AG09309 (cell line): ENCODE measurements around the gene RNU1-2.
"Not testable (repeated sequence)": the region's sequence is repeated elsewhere in the genome, so short reads cannot be mapped to it uniquely, and the experiment has no call there.

Experiments used
- DNase-seq: peaks from one replicate; pipeline ENCODE4 v3.0.0-alpha.2; 2010; ENCODE audit warnings: low read depth
- H3K4me3 ChIP-seq: 2 replicates; pipeline ENCODE4 v1.5.1; 2011; ENCODE audit warnings: mild to moderate bottlenecking, low read depth, low read length, moderate library complexity; ENCODE audit not compliant: control insufficient read depth
- TF ChIP-seq, protein P1 (sequence below): IDR thresholded peaks from 2 replicates; pipeline ENCODE4 v1.5.1; 2011; ENCODE audit warnings: mild to moderate bottlenecking, low read depth, low read length, inconsistent platforms; ENCODE audit not compliant: insufficient read depth, control insufficient read depth; ENCODE audit errors: missing control alignments

The RNU1-2 gene

DNA sequence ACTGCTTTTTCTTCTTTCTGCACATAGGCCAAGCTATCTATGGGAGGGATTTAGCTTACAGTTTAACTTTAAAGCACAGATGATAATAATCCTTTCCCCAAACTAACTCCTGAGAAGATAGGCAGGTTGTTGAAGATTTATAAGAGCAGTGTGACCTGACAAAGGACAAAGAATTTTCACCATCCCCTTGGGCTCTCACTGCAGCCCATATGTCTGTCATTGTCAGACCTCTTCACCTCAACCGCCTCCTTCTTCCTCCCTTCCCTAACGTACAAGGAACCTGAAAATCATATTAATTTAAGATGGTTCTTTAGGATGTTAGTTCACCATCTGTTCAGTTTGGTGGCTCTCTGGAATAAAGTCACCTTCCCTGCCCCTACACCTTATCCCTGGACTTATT is 5.0 kb downstream of the RNU1-2 start:
- H3K4me3 ChIP-seq, result no peak overlapping the region
- no peak for DNase-seq
- TF ChIP-seq, protein P1, sequence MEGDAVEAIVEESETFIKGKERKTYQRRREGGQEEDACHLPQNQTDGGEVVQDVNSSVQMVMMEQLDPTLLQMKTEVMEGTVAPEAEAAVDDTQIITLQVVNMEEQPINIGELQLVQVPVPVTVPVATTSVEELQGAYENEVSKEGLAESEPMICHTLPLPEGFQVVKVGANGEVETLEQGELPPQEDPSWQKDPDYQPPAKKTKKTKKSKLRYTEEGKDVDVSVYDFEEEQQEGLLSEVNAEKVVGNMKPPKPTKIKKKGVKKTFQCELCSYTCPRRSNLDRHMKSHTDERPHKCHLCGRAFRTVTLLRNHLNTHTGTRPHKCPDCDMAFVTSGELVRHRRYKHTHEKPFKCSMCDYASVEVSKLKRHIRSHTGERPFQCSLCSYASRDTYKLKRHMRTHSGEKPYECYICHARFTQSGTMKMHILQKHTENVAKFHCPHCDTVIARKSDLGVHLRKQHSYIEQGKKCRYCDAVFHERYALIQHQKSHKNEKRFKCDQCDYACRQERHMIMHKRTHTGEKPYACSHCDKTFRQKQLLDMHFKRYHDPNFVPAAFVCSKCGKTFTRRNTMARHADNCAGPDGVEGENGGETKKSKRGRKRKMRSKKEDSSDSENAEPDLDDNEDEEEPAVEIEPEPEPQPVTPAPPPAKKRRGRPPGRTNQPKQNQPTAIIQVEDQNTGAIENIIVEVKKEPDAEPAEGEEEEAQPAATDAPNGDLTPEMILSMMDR, result peak; percentile 13

DNA sequence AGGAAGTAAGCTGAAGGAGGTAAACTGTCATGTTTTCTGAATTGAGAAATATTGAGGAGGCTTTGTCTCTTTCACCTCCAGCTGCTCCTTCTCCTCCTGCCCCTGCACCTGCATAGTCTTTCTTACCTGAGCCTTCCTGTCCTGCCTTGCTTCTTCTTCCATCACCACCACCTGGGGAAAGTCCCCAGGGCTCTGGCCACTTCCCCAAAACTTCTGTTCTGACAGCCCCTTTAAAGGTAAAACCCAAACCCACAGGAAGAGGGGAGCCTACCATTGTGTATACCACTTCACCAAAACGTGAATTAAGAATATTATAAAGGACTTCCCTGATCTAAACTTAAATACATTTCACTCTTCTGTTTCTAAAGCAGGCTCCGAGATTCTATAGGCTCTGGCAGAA is 5.6 kb downstream of the RNU1-2 start:
- H3K4me3 ChIP-seq, DNase-seq: not testable (repeated sequence)

DNA sequence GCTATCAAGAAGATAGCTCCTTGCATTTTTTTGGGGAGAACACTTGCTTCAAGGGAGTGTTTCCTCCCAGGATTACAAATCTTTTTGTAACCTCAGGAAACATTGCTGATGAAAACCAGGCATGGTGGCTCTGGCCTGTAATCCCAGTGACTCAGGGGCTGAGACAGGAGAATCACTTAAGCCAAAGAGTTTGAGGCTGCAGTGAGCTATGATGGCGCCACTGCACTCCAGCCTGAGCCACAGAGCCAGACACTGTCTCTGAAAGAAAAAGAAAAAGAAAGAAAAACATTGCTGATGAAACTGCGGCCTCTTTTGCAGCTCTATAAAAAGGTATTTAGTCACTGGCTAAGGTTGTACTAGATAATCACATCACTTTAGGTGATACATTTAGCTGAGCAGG is 7.3 kb downstream of the RNU1-2 start:
- H3K4me3 ChIP-seq, result no peak overlapping the region
- TF ChIP-seq, protein P1, result no peak
- DNase-seq, result peak; percentile 55

DNA sequence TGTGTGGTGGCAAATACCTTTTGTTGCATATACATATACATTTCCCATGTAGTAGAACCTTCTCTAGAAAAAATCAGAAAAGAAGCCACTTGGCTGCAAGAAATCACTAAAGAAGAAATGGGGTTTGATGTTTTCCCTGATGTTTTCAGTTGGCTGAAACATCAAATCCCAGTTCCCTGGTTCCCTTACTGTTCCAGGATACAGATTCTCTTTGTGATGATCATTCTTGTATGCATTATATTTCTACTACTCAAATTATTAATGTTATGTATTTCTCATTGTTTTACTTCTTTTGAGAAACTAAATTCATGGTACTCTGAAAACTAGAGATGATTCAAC is 7.6 kb downstream of the RNU1-2 start:
- DNase-seq, result no peak
- no peak overlapping the region; the same call in 1 of the 2 replicates for H3K4me3 ChIP-seq

DNA sequence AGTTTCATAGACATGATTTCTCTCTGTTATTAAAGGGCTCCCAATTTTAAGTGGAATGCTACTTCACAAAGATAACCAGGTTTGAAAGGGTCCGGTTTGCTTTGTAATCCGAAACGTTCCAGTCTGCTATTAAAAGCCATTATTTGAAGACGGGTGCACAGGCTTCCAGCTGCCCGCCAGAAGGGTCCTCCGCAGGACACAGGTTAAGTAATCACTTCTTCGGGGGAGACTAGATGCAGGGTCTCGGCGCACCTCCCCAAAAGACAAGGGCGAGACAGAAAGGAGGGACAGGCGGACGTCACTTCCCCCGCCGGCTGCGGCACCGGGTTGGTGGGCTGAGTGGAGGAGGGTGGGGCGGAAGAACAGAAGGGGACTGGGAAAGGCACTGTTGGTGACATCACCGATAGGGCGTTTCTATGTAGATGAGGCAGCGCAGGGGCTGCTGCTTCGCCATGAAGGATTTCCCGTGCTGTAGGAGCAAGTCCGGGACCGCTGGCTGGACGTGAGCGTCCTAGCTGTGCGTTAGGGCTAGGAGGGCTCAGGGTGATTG is 8.9 kb downstream of the RNU1-2 start:
- TF ChIP-seq, protein P1, result no peak
- peak; percentile 95 for DNase-seq
- H3K4me3 ChIP-seq, result peak overlapping the region; percentile 50

More for the DNA sequence above, 7.6 kb downstream of the RNU1-2 start:
- TF ChIP-seq, protein P1, result no peak

DNA sequence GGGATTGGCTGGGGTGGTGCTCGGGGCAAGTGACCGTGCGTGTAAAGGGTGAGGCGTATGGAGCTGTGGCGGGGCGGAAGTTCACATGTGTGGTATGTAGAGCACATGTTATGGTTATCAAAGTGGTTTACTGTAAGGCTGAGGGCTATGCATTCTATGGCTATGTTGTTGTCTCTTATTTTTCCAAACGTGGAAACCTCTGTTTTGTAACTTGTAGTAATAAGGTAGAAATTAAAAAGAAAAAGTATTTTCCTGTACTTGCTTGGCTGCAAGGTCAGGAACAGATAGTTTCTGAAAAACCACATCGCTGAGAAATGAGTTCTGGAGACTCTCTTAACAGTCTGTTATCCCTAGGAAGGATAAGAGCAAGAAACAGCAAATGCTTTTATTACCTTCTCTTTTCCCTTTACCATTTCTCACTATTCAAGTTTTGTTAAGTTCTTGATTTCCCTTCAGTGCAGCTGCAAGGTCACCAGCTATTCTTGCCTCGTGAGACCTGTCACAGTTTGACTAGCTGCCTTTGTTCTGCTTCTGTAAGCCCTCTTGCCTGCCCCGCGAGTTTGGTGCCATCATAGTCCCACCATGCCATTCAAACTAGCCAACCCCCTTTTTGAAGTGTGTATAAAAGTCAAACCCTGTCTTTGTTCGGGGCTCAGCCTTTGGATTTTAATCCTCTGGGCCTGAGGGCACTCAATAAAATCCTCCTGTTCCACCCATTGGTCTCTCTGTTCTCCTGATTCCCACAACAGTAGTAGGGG is 9.5 kb downstream of the RNU1-2 start:
- peak; percentile 85 for DNase-seq
- peak overlapping the region; percentile 50 for H3K4me3 ChIP-seq
- TF ChIP-seq, protein P1, result no peak

DNA sequence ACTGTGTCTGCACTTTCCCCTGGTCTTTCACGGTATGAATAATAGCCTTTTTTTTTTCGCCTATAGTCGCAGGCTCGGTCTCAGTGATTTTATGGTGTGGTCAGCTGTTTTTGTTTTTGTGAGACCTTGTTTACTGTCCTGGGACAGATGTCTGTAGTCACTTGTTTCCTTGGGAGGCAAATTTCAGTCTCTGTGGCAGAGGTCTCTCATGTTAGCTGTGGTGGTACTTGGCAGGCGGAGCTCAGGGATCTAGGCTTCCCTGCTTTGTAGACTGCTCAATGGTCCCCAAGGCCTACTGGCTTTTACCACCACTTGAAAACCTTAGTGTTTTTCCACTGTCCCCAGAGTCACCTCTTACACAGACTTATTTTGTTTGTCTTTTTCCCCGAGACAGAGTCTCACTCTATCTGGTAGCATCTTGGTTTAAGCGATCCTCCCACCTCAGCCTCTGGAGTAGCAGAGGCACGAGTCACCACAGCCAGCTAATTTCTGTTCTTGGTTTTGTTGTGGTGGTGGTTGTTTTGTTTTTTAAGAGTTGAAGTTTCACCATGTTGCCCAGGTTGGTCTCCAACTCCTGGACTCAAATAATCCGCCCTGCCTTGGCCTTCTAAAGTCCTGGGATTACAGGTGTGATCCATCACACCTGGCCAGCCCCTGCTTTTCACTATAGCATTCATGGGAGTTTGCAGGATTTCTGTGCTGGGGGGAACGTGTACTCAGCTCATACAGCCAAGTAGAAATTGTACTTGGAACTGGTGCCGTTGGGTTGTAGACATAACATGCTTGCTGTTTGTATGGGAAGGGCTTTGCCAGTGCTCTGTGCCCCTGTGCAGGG is 10.3 kb downstream of the RNU1-2 start:
- no peak overlapping the region for H3K4me3 ChIP-seq
- no peak for DNase-seq
- TF ChIP-seq, protein P1, result no peak
